ENCODE data around the gene PSD4.

GRCh38 chr2:113251118-113251517, 77.3 kb downstream of the PSD4 start:
- TF ChIP-seq POLR2A (IDR thresholded peaks at IDR 0.05), result no peak
- TF ChIP-seq CTCF (IDR thresholded peaks at IDR 0.05), result no peak

Measured in esophagus squamous epithelium (tissue), 4 donors.